Transverse colon (tissue), 4 donors: Measurements from ENCODE around the gene KAT8. TPM values are rescaled to one million over a fixed set of nuclear protein-coding genes. Genes with fewer than 3 reads are reported as not detected.

Experiments
- DNase-seq: peaks from one replicate; pipeline ENCODE4 v3.0.0-alpha.2; 2019
- H3K27ac ChIP-seq, 4 donors: fragments of 200-600 bp; sonication (generic); 2 replicates each; pipeline ENCODE4 v1.5.1; 2016 to 2018; ENCODE audit warnings: inconsistent platforms in 4 of 4
- H3K27me3 ChIP-seq: fragments of 200-600 bp; sonication (generic); 2 replicates; pipeline ENCODE4 v1.5.1; 2017; ENCODE audit warnings: inconsistent platforms
- H3K36me3 ChIP-seq, 4 donors: fragments of 200-600 bp; sonication (generic); 2 replicates each; pipeline ENCODE4 v1.5.1; 2017 to 2019; ENCODE audit warnings: inconsistent platforms in 4 of 4
- H3K4me1 ChIP-seq, 4 donors: fragments of 200-600 bp; sonication (generic); 2 replicates each; pipeline ENCODE4 v1.5.1; 2017 to 2020; ENCODE audit warnings: inconsistent platforms in 4 of 4
- H3K4me3 ChIP-seq, 4 donors: fragments of 200-600 bp; sonication (generic); 1 replicate in 1 of 4; 2 replicates in 3 of 4; pipeline versions ENCODE4 v1.5.1 to v1.6.1; 2017 to 2019; ENCODE audit warnings: inconsistent platforms in 4 of 4
- H3K9me3 ChIP-seq, 2 donors: fragments of 200-600 bp; sonication (generic); 2 replicates each; pipeline ENCODE4 v1.5.1; 2017 to 2019; ENCODE audit warnings: inconsistent platforms in 2 of 2
- EP300 ChIP-seq: sonication (generic); formaldehyde crosslinking; IDR thresholded peaks from one replicate; pipeline ENCODE4 v1.6.1; 2017; ENCODE audit warnings: antibody characterized with exemption, low read depth
- POLR2A ChIP-seq: fragments of 450-650 bp; IDR thresholded peaks from one replicate; pipeline ENCODE4 v1.6.1; 2016; ENCODE audit warnings: antibody characterized with exemption, mild to moderate bottlenecking, moderate library complexity
- POLR2AphosphoS5 ChIP-seq, 3 donors: sonication (generic); formaldehyde crosslinking; IDR thresholded peaks; one replicate each; pipeline ENCODE4 v1.6.1; 2016; ENCODE audit warnings: antibody characterized with exemption in 3 of 3
- WGBS, 2 donors: methylation state at CpG; one replicate each; pipeline ENCODE4 v1.1.5; 2018; ENCODE audit warnings: low coverage in 1 of 2; 5-methylcytosine and 5-hydroxymethylcytosine counted together
- in situ Hi-C, 4 donors: fragments of 200-750 bp; cut with MboI; loops; one replicate each; pipeline versions ENCODE4 v1.15.0 to v1.15.1; 2017; ENCODE audit warnings: low sequenced_read_pairs in 3 of 4, low pct_ligation_motif_present in 1 of 4, low pct_unique_long_range_greater_than_20kb in 1 of 4
- intact Hi-C: fragments of 100-400 bp; cut with DNase I; formaldehyde crosslinking; loops from one replicate; pipeline ENCODE4 v1.15.1; 2023; ENCODE audit warnings: low total_unique reads
- total RNA-seq, 4 donors: library from RNA; depleted of rRNA; stranded (reverse); fragments of >200 nt; gene quantifications; one replicate each; pipeline ENCODE4 v1.1.0, GENCODE V29; 2016
- TF ChIP-seq, protein P1 (sequence below), 5 experiments: fragments of 200-600 bp in 3 of 5; fragments of 450-650 bp in 2 of 5; sonication (generic) in 3 of 5; IDR thresholded peaks; 1 replicate in 2 of 5; 2 replicates in 3 of 5; pipeline ENCODE4 v1.5.1; 2016 to 2017; ENCODE audit warnings: antibody characterized with exemption in 5 of 5, inconsistent platforms in 3 of 5, mild to moderate bottlenecking in 2 of 5, moderate library complexity in 1 of 5

Gene KAT8
- total RNA-seq, 4 donors from 2014 or later = 61.0 to 93.5 (median 62.1) TPM

GRCh38 chr16:31082368-31083045 is 35.0 kb upstream of the KAT8 start:
- no peaks in the 10 kb centered on the region for H3K27me3 ChIP-seq
- H3K9me3 ChIP-seq = no peaks in the 10 kb centered on the region
- in situ Hi-C loops (no loop called here), intact Hi-C loops (no loop called here)
- H3K36me3 ChIP-seq = peaks cover 0 to 34% (median 16%) of the 10 kb centered on the region in 4 donors
- WGBS, 2 donors = 75 to 100% methylated on average over 2 to 14 of the region's 14 CpGs
- H3K4me1 ChIP-seq = no peaks in the 10 kb centered on the region
- DNase-seq = no peak
- no peak for TF ChIP-seq POLR2A
- TF ChIP-seq, protein P1, sequence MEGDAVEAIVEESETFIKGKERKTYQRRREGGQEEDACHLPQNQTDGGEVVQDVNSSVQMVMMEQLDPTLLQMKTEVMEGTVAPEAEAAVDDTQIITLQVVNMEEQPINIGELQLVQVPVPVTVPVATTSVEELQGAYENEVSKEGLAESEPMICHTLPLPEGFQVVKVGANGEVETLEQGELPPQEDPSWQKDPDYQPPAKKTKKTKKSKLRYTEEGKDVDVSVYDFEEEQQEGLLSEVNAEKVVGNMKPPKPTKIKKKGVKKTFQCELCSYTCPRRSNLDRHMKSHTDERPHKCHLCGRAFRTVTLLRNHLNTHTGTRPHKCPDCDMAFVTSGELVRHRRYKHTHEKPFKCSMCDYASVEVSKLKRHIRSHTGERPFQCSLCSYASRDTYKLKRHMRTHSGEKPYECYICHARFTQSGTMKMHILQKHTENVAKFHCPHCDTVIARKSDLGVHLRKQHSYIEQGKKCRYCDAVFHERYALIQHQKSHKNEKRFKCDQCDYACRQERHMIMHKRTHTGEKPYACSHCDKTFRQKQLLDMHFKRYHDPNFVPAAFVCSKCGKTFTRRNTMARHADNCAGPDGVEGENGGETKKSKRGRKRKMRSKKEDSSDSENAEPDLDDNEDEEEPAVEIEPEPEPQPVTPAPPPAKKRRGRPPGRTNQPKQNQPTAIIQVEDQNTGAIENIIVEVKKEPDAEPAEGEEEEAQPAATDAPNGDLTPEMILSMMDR (IDR thresholded peaks at IDR 0.05) = no peak
- TF ChIP-seq POLR2AphosphoS5 (IDR thresholded peaks at IDR 0.05) = no peak
- TF ChIP-seq EP300 = no peak
- H3K4me3 ChIP-seq = no peak overlapping the region
- no peak overlapping the region for H3K27ac ChIP-seq

- no peaks in the 10 kb centered on the region for H3K9me3 ChIP-seq
- DNase-seq = no peak
- no peak overlapping the region for H3K27ac ChIP-seq
- no peaks in the 10 kb centered on the region for H3K27me3 ChIP-seq
- WGBS, 2 donors = 80 to 83% methylated on average over 1 to 9 of the region's 9 CpGs
- intact Hi-C loops (no loop called here), in situ Hi-C loops (no loop called here)
- H3K4me1 ChIP-seq = no peaks in the 10 kb centered on the region
- TF ChIP-seq POLR2A (no peak), EP300 (no peak), POLR2AphosphoS5 (IDR thresholded peaks at IDR 0.05) (no peak)
- TF ChIP-seq, protein P1 (IDR thresholded peaks at IDR 0.05) = no peak
- peaks cover 0 to 28% (median 13%) of the 10 kb centered on the region in 4 donors for H3K36me3 ChIP-seq
- H3K4me3 ChIP-seq = no peak overlapping the region
Measured at GRCh38 chr16:31083081-31083480, 34.4 kb upstream of the KAT8 start.

DNA sequence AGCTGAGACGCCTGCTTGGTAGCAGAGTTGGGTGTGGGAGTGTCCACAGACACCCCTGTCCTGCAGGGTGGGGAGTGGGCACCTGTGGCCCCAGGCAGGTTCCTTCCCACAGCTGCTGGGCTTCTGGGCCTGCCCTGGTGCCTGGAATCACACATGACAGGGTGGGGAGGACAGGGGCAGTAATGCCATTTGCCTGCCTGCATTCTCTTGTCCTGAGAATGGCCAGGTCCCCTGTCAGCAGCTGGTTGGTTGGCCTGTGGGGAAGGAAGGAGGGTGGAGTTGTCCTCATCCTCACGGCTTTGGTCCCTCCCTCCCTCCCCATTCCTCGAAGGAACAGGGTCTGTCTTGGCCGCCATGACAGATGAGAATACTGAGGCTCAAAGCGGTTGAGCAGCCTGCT is 33.9 kb upstream of the KAT8 start:
- Histone ChIP-seq H3K9me3 (no peaks in the 10 kb centered on the region), H3K27ac (no peak overlapping the region), H3K4me1 (no peaks in the 10 kb centered on the region), H3K36me3 (peaks cover 0 to 23% (median 11%) of the 10 kb centered on the region in 4 donors), H3K27me3 (no peaks in the 10 kb centered on the region), H3K4me3 (no peak overlapping the region)
- DNase-seq = no peak
- WGBS, 2 donors = 49% methylated on average over 5 of the region's 5 CpGs; no CpG with 5 or more reads in 1 of the 2 donors
- TF ChIP-seq POLR2AphosphoS5 (IDR thresholded peaks at IDR 0.05) = no peak
- in situ Hi-C loops = no loop called here
- intact Hi-C loops = no loop called here

DNA sequence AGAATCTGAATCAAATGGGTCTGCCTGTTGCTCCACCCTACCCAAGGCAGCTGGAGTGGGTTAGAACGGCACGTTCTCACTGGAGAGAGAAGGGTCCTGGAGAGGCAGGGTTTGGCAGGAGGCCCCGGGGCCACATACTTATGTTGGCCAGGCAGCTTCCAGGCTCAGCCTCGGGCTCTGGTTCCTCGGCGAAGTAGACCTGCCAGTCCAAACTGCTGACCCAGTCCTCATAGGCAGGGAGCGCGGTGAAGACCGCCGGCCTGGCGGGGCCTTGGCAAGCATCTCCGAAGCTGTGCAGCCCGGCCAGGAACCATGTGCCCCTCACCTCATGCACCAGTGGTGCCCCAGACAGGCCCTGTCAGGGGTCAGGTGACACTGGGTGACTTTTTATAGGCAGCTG is 33.5 kb upstream of the KAT8 start:
- intact Hi-C loops = no loop called here
- peaks cover 0 to 19% (median 9%) of the 10 kb centered on the region in 4 donors for H3K36me3 ChIP-seq
- in situ Hi-C loops = no loop called here
- H3K4me3 ChIP-seq = no peak overlapping the region
- H3K9me3 ChIP-seq = no peaks in the 10 kb centered on the region
- TF ChIP-seq EP300 (no peak), POLR2AphosphoS5 (IDR thresholded peaks at IDR 0.05) (no peak)
- H3K27ac ChIP-seq = no peak overlapping the region
- WGBS, 2 donors = 73% methylated on average over 3 of the region's 13 CpGs; no CpG with 5 or more reads in 1 of the 2 donors
- no peaks in the 10 kb centered on the region for H3K27me3 ChIP-seq
- DNase-seq = no peak
- no peaks in the 10 kb centered on the region for H3K4me1 ChIP-seq

DNA sequence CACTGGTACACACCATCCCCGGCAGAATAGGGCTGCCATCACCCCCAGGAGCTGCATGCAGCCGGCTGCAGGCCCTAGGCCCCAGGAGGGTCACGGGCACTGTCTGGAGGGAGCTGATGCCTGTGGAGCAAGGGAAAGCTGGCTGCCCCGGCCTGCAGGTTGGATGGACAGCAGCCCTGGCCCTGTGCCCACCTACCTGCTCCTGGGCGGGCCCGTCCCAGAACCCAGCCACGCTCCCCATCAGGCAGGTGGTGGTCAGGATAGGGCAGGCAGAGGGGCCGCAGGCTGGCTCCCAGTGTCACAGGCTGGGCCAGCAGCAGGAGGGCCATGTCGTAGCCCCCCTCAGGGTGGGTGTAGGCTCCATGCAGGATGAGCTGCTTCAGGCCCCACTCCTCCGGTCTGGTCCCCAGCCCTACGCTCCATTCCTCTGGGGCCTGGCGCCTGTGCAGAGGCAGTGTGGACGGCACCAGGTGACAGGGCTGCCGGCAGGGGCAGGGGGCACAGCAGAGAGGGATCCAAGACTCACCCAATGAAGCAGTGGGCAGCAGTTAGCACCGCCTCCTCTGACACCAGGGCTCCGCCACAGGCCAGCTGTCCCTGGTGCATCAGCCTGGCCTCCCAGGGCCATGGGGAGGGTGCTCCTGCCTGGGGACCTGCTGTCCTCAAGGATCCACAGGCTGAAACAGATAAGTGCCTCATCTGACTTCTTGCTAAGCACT is 32.7 kb upstream of the KAT8 start:
- TF ChIP-seq EP300 (no peak), POLR2A (no peak), POLR2AphosphoS5 (IDR thresholded peaks at IDR 0.05) (no peak)
- TF ChIP-seq, protein P1 (IDR thresholded peaks at IDR 0.05) = no peak

More for the DNA sequence above, 32.7 kb upstream of the KAT8 start:
- no peaks in the 10 kb centered on the region for H3K27me3 ChIP-seq
- intact Hi-C loops = no loop called here
- peaks cover 0 to 12% (median 8%) of the 10 kb centered on the region in 4 donors for H3K36me3 ChIP-seq
- no peak overlapping the region for H3K4me3 ChIP-seq
- DNase-seq = no peak
- 90% methylated on average over 12 of the region's 16 CpGs; no CpG with 5 or more reads in 1 of the 2 donors for WGBS, 2 donors
- in situ Hi-C loops = no loop called here
- H3K27ac ChIP-seq = no peak overlapping the region
- H3K9me3 ChIP-seq = no peaks in the 10 kb centered on the region
- no peaks in the 10 kb centered on the region for H3K4me1 ChIP-seq
